Measurements from ENCODE around the gene PLA2G15. TPM values are rescaled to one million over a fixed set of nuclear protein-coding genes. Genes with fewer than 3 reads are reported as not detected.

The PLA2G15 gene
- total RNA-seq, 3 donors from 2014 or later: 13.2 to 14.2 (median 13.5) TPM

DNA sequence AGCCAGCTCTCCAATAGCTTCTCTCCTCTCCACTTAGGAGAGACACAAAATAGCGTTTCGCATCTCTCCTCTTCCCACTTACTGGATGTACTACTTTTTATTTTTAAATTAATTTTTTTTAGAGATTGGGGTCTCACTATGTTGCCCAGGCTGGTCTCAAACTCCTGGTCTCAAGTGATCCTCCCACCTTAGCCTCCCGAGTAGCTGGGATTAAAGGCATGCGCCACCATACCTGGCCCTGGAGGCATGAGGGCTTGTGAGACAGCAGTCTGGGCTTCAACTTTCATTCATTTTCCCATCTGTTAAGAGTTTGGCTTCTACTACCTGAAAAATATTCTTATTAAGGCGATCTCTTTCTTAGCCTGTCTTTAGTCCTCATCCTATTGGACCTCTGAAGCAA is 47.3 kb downstream of the PLA2G15 start:
- TF ChIP-seq, protein P1, sequence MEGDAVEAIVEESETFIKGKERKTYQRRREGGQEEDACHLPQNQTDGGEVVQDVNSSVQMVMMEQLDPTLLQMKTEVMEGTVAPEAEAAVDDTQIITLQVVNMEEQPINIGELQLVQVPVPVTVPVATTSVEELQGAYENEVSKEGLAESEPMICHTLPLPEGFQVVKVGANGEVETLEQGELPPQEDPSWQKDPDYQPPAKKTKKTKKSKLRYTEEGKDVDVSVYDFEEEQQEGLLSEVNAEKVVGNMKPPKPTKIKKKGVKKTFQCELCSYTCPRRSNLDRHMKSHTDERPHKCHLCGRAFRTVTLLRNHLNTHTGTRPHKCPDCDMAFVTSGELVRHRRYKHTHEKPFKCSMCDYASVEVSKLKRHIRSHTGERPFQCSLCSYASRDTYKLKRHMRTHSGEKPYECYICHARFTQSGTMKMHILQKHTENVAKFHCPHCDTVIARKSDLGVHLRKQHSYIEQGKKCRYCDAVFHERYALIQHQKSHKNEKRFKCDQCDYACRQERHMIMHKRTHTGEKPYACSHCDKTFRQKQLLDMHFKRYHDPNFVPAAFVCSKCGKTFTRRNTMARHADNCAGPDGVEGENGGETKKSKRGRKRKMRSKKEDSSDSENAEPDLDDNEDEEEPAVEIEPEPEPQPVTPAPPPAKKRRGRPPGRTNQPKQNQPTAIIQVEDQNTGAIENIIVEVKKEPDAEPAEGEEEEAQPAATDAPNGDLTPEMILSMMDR (IDR thresholded peaks at IDR 0.05): no peak
- H3K4me1 ChIP-seq (ENCODE audit: low read depth): peaks cover 8% of the 10 kb centered on the region
- ATAC-seq (no peak), DNase-seq (no peak)
- H3K9me3 ChIP-seq: no peaks in the 10 kb centered on the region
- H3K36me3 ChIP-seq (ENCODE audit: low read depth): no peaks in the 10 kb centered on the region
- H3K4me3 ChIP-seq: no peak overlapping the region
- intact Hi-C loops (cut with DNase I, micrococcal nuclease): no loop called here

DNA sequence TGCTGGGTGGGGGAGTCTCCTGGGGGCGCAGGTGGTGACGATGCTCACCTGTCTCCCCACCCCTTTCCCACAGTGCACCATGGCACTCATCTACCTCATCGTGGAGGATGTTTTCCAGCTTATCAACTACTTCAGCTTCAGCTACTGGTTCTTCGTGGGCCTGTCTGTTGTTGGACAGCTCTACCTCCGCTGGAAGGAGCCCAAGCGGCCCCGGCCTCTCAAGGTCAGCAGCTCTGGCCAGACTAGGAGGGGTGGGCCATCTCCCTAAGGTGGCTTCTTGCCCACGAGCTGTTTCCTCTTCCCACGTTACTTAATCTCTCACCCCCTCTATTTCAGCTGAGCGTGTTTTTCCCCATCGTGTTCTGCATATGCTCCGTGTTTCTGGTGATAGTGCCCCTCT is 51.1 kb downstream of the PLA2G15 start:
- H3K36me3 ChIP-seq (ENCODE audit: low read depth): peaks cover 9% of the 10 kb centered on the region
- no peaks in the 10 kb centered on the region for H3K4me1 ChIP-seq (ENCODE audit: low read depth)
- TF ChIP-seq, protein P1 (IDR thresholded peaks at IDR 0.05): no peak
- no peak overlapping the region for H3K4me3 ChIP-seq
- no peak for DNase-seq
- intact Hi-C loops (cut with DNase I, micrococcal nuclease): no loop called here
- ATAC-seq: no peak
- H3K9me3 ChIP-seq: no peaks in the 10 kb centered on the region

DNA sequence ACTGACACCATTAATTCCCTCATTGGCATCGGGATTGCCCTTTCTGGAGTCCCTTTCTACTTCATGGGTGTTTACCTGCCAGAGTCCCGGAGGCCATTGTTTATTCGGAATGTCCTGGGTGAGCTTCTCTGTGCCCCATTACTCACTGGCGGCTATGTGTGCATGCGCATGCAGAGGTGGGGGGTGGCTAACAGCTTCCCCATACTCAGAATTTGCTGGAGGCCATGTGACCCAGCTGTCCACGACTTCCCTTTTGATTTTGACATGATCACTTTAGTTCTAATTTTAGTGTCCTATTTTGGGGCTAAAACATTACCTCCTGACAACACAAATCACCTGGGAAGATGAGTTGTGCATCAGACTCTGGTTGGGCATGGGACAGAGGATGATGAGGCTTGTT is 51.5 kb downstream of the PLA2G15 start:
- Histone ChIP-seq H3K36me3 (ENCODE audit: low read depth) (peaks cover 9% of the 10 kb centered on the region), H3K4me3 (no peak overlapping the region), H3K9me3 (no peaks in the 10 kb centered on the region), H3K4me1 (ENCODE audit: low read depth) (no peaks in the 10 kb centered on the region)
- intact Hi-C loops (cut with DNase I, micrococcal nuclease): no loop called here
- DNase-seq (no peak), ATAC-seq (no peak)
- TF ChIP-seq, protein P1 (IDR thresholded peaks at IDR 0.05): no peak

GRCh38 chr16:68297908-68298307 is 52.7 kb downstream of the PLA2G15 start:
- TF ChIP-seq, protein P1 (IDR thresholded peaks at IDR 0.05): no peak
- H3K36me3 ChIP-seq (ENCODE audit: low read depth): peaks cover 9% of the 10 kb centered on the region

DNA sequence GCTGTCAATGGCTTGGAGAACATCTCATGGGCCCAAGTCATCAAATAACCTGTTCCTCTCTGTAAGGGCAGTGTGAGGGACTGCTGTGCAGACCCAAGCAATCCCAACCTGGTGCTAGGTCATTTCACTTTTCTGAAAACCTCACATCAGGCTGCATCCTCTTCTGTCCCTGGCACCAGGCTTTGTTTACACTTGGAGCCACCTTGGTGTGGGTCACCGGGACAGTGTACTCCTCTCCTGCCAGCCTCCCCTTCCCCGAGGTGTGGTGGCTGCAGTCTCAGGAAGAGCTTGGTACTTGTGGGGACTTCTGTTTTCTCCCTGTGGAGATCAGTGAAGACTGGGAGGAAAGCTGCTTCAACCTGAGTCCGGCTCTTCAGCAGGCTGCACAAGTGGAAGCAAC is 53.1 kb downstream of the PLA2G15 start:
- intact Hi-C loops (cut with DNase I, micrococcal nuclease): no loop called here

More at GRCh38 chr16:68297908-68298307, 52.7 kb downstream of the PLA2G15 start:
- Histone ChIP-seq H3K9me3 (no peaks in the 10 kb centered on the region), H3K4me1 (ENCODE audit: low read depth) (no peaks in the 10 kb centered on the region), H3K4me3 (no peak overlapping the region)
- DNase-seq (no peak), ATAC-seq (no peak)
- intact Hi-C loops (cut with DNase I, micrococcal nuclease): no loop called here

More for the DNA sequence above, 53.1 kb downstream of the PLA2G15 start:
- TF ChIP-seq, protein P1 (IDR thresholded peaks at IDR 0.05): no peak
- Histone ChIP-seq H3K36me3 (ENCODE audit: low read depth) (peaks cover 9% of the 10 kb centered on the region), H3K4me1 (ENCODE audit: low read depth) (no peaks in the 10 kb centered on the region), H3K4me3 (no peak overlapping the region), H3K9me3 (no peaks in the 10 kb centered on the region)
- no peak for DNase-seq
- no peak for ATAC-seq
